Stimulated activated naive CD4-positive, alpha-beta T cell treated with Interleukin-2 at 50 U/mL for 16 hours (primary cell): Measurements from ENCODE around the gene RNU5B-1.

Experiments
- DNase-seq: peaks from one replicate; lab custom pipeline; 2025; lab: John Stamatoyannopoulos, UW

RNU5B-1 gene

GRCh38 chr15:65289261-65289854 lies 15.1 kb upstream of the RNU5B-1 start:
- DNase-seq: no peak

DNA sequence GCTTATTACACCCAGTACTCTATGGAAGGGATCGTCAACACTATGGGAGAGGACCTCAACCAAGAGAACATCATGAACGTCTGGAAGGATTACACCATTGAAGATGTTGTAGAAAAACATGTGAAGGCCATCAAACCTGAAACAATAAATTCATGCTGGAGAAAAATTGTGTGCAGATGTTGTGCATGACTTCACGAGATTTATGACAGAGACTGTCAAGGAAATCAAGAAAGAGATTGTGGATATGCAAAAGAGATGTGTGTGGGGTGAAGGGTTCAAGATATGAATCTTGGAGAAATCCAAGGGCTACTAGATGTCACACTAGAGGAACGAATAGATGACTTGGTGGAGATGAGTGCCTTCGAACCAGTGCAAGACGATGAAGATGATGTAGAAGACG lies 14.2 kb upstream of the RNU5B-1 start:
- no peak for DNase-seq

DNA sequence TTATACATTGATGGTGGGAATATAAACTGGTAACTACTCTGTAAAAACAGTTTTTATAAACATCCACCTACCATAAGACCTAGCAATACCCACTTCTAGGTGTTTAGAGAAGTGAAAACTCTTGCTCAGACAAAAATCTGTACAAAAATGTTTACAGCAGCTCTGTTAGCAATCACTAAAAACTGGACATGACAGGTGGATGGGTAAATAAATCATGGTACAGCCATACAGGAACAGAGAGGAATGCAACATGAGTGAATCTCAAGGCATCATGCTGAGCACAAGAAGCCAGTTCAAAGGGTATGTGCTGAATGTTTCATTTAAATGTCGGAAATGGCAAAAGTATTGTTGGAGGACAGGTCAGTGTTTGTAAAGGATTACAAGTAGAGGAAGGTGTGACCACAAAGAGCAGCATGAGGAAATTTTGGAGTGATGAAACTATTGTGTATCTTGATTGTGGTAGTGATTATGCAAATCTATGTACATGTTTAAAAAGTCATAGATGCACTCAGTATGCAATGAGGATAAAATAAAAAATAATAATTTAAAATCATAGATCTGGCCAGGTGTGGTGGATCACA lies 11.4 kb upstream of the RNU5B-1 start:
- DNase-seq: no peak

- DNase-seq: no peak
These were observed 5.7 kb upstream of the RNU5B-1 start for GRCh38 chr15:65298731-65299130.

- DNase-seq: no peak
These were observed 3.5 kb upstream of the RNU5B-1 start for GRCh38 chr15:65300924-65301441.

- no peak for DNase-seq
These were observed 2.4 kb upstream of the RNU5B-1 start for GRCh38 chr15:65302061-65302460.

DNA sequence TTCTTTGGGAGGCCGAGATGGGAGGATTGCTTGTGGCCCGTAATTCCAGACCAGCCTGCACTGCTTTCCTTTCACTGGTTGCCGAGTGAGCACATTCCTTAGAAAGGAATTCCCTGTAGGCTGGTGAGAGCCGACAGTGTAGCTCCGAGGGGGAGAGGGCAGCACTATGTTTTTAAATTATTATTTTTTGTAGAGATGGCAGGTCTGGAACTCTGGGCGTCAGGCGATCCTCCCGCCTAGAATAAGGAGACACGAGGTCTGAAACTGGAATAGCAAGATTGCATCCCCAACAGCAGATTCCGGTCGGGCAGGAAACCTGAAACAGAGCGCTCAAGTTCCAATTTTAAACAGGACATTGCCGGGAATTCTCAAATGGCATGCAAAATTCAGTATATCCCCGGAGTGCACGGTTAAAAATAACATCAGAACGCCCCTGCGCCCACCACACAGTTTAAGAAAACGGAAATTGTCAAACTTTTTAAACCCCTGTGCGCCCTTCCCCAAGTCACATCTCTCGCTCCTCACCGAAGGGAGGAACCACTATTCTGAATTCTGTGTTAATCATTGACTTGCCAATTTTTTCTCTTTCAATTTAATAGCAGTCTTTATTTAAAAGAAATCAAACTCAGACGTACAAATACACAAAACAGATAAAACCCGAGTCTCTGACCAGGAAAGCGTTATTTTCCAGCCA lies 643 bp upstream of the RNU5B-1 start:
- DNase-seq: no peak

GRCh38 chr15:65305150-65305758 lies 777 bp downstream of the RNU5B-1 start:
- DNase-seq: no peak

GRCh38 chr15:65305776-65306175 lies 1.3 kb downstream of the RNU5B-1 start:
- DNase-seq: no peak

DNA sequence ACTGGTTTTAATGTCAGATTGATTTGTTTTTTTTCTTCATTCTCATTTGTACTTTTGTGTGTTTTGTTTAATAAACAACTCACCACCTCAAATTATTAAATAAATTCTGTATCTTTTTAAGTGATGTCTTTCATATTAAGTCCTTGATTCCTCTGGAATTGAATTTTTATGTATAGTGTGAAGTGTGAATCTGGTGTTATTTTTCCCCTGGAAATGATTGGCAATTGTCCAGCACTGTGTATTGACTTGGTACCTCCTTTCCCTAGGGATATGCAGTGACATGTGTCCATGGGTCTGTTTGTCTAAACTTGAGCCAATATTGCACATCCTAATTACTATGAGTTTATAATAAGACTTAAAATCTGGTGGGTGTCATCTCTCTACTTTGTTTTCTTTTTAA lies 2.1 kb downstream of the RNU5B-1 start:
- DNase-seq: no peak

DNA sequence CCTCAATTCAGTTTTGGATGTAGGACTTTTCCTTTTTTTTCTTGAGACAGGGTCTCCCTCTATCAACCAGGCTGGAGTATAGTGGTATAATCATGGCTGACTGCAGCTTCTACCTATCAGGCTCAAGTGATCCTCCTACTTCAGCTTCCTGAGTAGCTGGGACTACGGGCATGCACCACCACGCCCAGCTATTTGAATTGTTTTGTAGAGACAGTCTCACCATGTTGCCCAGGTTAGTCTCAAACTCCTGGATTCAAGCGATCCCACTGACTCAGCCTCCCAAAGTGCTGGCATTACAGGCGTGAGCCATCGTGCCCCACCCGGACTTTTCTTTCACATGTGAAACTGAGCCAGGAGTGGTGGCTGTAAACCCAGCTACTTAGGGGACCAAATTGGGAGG lies 3.5 kb downstream of the RNU5B-1 start:
- no peak for DNase-seq

GRCh38 chr15:65309882-65310418 lies 5.5 kb downstream of the RNU5B-1 start:
- no peak for DNase-seq

- no peak for DNase-seq
These were observed 6.1 kb downstream of the RNU5B-1 start for GRCh38 chr15:65310431-65311137.

DNA sequence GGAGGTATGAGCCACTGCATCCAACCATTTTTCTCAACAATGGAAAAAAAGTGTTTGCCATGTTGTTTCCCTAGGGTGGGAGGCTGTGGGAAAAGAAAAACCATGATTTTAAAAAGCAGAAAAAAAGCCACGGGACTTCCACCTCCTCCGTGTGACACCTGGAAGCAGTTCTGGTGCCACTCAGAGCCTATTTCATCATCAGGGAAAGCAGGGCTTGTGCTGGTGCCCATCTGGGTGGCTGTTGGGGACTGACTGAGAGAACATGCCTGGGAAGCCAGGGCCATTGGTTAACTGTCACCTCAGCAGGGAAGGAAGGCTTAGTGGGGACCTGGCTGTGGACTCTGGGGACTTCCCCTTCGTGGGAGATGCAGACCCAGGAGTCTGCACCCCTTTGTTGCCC lies 7.3 kb downstream of the RNU5B-1 start:
- no peak for DNase-seq

DNA sequence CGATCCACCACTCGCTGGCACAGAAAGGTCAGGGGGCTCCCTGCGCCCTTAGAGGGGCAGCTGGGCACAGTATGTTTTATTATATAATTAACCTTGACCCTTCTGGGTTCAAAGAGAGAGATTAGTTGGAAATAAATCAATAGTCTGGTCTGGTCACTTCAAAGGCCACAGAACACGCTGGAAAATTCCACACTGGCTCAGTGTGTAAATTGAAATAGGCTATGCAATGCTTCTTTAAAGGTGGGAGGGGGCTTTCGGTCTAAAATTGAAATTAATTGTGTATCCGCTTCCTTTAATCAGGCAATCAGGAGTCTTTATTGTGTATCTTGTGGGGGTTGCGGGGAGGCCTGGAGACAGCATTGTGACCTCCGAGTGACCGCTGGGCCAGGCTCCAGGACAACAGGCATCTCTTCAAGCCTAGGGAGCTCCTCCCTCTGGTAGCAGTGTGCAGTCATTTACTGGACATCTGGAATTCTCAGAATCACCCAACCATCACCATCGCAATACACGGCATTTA lies 8.0 kb downstream of the RNU5B-1 start:
- DNase-seq: no peak

DNA sequence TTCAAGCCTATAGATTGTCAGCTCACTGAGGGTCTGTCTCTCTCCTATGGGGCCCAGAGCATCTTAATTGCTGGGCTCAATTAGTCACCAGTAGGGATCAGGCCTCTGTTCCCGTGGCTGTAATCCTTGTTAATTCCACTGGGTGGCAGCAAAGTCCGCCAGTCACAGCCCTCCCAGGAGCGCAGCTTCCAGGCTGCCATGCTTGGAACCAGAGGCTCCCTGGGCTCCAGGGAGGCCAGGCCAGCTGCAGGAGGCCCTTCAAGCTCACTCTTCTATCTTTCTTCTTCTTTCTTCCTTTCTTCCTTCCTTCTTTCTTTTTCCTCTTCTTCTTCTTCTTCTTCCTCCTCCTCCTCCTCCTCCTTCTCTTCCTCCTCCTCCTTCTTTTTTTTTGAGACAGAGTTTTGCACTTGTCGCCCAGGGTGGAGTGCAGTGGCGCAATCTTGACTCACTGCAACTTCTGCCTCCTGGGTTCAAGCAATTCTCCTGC lies 14.4 kb downstream of the RNU5B-1 start:
- DNase-seq: peak; percentile 68

- DNase-seq: no peak
These were observed 18.6 kb downstream of the RNU5B-1 start for GRCh38 chr15:65323071-65323511.

DNA sequence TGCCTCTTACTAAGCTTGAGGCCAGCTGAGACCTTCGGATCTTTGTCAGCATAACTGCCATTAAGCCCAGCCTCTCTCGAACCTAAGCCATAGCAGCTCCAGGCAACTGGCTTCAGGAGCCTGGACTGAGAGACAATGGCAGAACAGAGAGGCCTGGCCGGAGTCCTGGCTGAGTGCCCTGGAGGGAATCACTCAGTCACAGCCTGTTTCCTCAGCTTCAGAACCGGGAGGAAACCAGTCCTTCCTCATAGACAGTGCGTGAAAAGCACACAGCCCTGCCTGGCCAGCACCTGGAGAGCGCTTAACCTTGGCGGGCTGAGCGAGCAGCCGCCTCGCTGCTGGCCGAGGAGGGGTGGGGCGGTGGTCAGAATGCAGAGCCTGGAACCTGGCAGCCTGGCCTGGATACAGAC lies 21.6 kb downstream of the RNU5B-1 start:
- DNase-seq: no peak

- DNase-seq: no peak
These were observed 22.3 kb downstream of the RNU5B-1 start for GRCh38 chr15:65326818-65327217.

- no peak for DNase-seq
These were observed 23.3 kb downstream of the RNU5B-1 start for GRCh38 chr15:65327651-65328393.
